ENCODE data around the gene PPIL6. TPM values are rescaled to one million over a fixed set of nuclear protein-coding genes. Genes with fewer than 3 reads are reported as not detected.

The PPIL6 gene
- polyA plus RNA-seq, 3 donors: 0.09 to 0.28 (median 0.14) TPM

- H3K36me3 Mint-ChIP-seq: peaks cover 88 to 94% of the 10 kb centered on the region in 2 donors
Observed at GRCh38 chr6:109473120-109473519, 32.7 kb upstream of the PPIL6 start.

GRCh38 chr6:109472132-109472995 is 31.9 kb upstream of the PPIL6 start:
- peaks cover 21% of the 10 kb centered on the region for H4K20me1 ChIP-seq (ENCODE audit: insufficient read depth, low read length)
- no peak overlapping the region for H3K4me2 ChIP-seq (replicated peaks; ENCODE audit: extremely low read depth, low read length, poor library complexity, severe bottlenecking)
- intact Hi-C loops (cut with micrococcal nuclease): no loop called here
- no peaks in the 10 kb centered on the region for H3K9me3 Mint-ChIP-seq
- H3K27ac Mint-ChIP-seq: peak overlapping the region in 4 of 7 donors; percentile 13 to 60 (median 18)
- no peak for DNase-seq
- no peaks in the 10 kb centered on the region for H3K9me3 ChIP-seq (replicated peaks in 1 of 2; ENCODE audit: control insufficient read depth in 1 of 2, insufficient read depth in 1 of 2, low read length in 2 of 2)
- peaks cover 12% of the 10 kb centered on the region for H3K79me2 ChIP-seq (ENCODE audit: insufficient read depth, low read length)
- no peak overlapping the region for H3K9ac ChIP-seq (ENCODE audit: insufficient read depth, low read length, poor library complexity, severe bottlenecking)
- no peak overlapping the region for H3K4me3 ChIP-seq (replicated peaks in 1 of 3; ENCODE audit: low read depth in 2 of 3, low read length in 3 of 3)
- H3K36me3 ChIP-seq (replicated peaks in 1 of 2; ENCODE audit: control insufficient read depth in 1 of 2, insufficient read depth in 2 of 2, low read length in 2 of 2): peaks cover 79 to 100% of the 10 kb centered on the region in 2 donors
- H3K36me3 Mint-ChIP-seq: peaks cover 90 to 97% of the 10 kb centered on the region in 2 donors
- H3K27me3 Mint-ChIP-seq (ENCODE audit: low read depth in 3 of 3): peaks cover 0 to 2% (median 0%) of the 10 kb centered on the region in 3 donors
- peak overlapping the region in 1 of 2 donors; percentile 11 for H3K27ac ChIP-seq (ENCODE audit: low read depth in 1 of 2, low read length in 2 of 2)
- TF ChIP-seq CTCF (IDR thresholded peaks at IDR 0.05): no peak
- H3K4me1 Mint-ChIP-seq: peaks cover 12% of the 10 kb centered on the region
- H2AFZ ChIP-seq (ENCODE audit: insufficient read depth, low read depth, low read length, poor library complexity, severe bottlenecking): no peak overlapping the region
- H3K4me1 ChIP-seq (ENCODE audit: control insufficient read depth in 1 of 2, insufficient read depth in 2 of 2, low read length in 2 of 2): no peaks in the 10 kb centered on the region
- WGBS (ENCODE audit: insufficient coverage): 89% methylated on average over 7 of the region's 9 CpGs
- H3K27me3 ChIP-seq (ENCODE audit: control insufficient read depth in 2 of 2, insufficient read depth in 2 of 2, low read length in 2 of 2): no peaks in the 10 kb centered on the region
- H3K4me3 Mint-ChIP-seq: no peak overlapping the region

More at GRCh38 chr6:109473120-109473519, 32.7 kb upstream of the PPIL6 start:
- intact Hi-C loops (cut with micrococcal nuclease): no loop called here
- Mint-ChIP-seq H3K27ac (peak overlapping the region in 2 of 7 donors; percentile 21 to 47), H3K4me1 (peaks cover 17% of the 10 kb centered on the region), H3K4me3 (no peak overlapping the region), H3K9me3 (no peaks in the 10 kb centered on the region), H3K27me3 (ENCODE audit: low read depth in 3 of 3) (peaks cover 0 to 2% (median 0%) of the 10 kb centered on the region in 3 donors)
- H3K4me2 ChIP-seq (replicated peaks; ENCODE audit: extremely low read depth, low read length, poor library complexity, severe bottlenecking): no peak overlapping the region
- no peak overlapping the region for H3K4me3 ChIP-seq (replicated peaks in 1 of 3; ENCODE audit: low read depth in 2 of 3, low read length in 3 of 3)
- no peak overlapping the region for H3K27ac ChIP-seq (ENCODE audit: low read depth in 1 of 2, low read length in 2 of 2)
- peaks cover 74 to 100% of the 10 kb centered on the region in 2 donors for H3K36me3 ChIP-seq (replicated peaks in 1 of 2; ENCODE audit: control insufficient read depth in 1 of 2, insufficient read depth in 2 of 2, low read length in 2 of 2)
- H3K27me3 ChIP-seq (ENCODE audit: control insufficient read depth in 2 of 2, insufficient read depth in 2 of 2, low read length in 2 of 2): no peaks in the 10 kb centered on the region
- peaks cover 20% of the 10 kb centered on the region for H3K79me2 ChIP-seq (ENCODE audit: insufficient read depth, low read length)
- no peak overlapping the region for H3K9ac ChIP-seq (ENCODE audit: insufficient read depth, low read length, poor library complexity, severe bottlenecking)
- H2AFZ ChIP-seq (ENCODE audit: insufficient read depth, low read depth, low read length, poor library complexity, severe bottlenecking): no peak overlapping the region
- peaks cover 29% of the 10 kb centered on the region for H4K20me1 ChIP-seq (ENCODE audit: insufficient read depth, low read length)
- WGBS (ENCODE audit: insufficient coverage): 100% methylated on average over 3 of the region's 3 CpGs
- no peak for DNase-seq
- no peak for TF ChIP-seq CTCF (IDR thresholded peaks at IDR 0.05)
- H3K4me1 ChIP-seq (ENCODE audit: control insufficient read depth in 1 of 2, insufficient read depth in 2 of 2, low read length in 2 of 2): no peaks in the 10 kb centered on the region
- H3K9me3 ChIP-seq (replicated peaks in 1 of 2; ENCODE audit: control insufficient read depth in 1 of 2, insufficient read depth in 1 of 2, low read length in 2 of 2): no peaks in the 10 kb centered on the region
